Vein endothelial cell (primary cell): ENCODE data around the gene CIITA. TPM values are rescaled to one million over a fixed set of nuclear protein-coding genes. Genes with fewer than 3 reads are reported as not detected.

Source experiments
- total RNA-seq: library from RNA; depleted of rRNA; stranded (reverse); fragments of >200 nt; gene quantifications from 2 replicates; pipeline ENCODE4 v1.2.3, GENCODE V29; 2012

Gene CIITA, protein sequence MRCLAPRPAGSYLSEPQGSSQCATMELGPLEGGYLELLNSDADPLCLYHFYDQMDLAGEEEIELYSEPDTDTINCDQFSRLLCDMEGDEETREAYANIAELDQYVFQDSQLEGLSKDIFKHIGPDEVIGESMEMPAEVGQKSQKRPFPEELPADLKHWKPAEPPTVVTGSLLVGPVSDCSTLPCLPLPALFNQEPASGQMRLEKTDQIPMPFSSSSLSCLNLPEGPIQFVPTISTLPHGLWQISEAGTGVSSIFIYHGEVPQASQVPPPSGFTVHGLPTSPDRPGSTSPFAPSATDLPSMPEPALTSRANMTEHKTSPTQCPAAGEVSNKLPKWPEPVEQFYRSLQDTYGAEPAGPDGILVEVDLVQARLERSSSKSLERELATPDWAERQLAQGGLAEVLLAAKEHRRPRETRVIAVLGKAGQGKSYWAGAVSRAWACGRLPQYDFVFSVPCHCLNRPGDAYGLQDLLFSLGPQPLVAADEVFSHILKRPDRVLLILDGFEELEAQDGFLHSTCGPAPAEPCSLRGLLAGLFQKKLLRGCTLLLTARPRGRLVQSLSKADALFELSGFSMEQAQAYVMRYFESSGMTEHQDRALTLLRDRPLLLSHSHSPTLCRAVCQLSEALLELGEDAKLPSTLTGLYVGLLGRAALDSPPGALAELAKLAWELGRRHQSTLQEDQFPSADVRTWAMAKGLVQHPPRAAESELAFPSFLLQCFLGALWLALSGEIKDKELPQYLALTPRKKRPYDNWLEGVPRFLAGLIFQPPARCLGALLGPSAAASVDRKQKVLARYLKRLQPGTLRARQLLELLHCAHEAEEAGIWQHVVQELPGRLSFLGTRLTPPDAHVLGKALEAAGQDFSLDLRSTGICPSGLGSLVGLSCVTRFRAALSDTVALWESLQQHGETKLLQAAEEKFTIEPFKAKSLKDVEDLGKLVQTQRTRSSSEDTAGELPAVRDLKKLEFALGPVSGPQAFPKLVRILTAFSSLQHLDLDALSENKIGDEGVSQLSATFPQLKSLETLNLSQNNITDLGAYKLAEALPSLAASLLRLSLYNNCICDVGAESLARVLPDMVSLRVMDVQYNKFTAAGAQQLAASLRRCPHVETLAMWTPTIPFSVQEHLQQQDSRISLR
- total RNA-seq = 0.10 TPM in 1 of 2 replicates, not detected in the other

DNA sequence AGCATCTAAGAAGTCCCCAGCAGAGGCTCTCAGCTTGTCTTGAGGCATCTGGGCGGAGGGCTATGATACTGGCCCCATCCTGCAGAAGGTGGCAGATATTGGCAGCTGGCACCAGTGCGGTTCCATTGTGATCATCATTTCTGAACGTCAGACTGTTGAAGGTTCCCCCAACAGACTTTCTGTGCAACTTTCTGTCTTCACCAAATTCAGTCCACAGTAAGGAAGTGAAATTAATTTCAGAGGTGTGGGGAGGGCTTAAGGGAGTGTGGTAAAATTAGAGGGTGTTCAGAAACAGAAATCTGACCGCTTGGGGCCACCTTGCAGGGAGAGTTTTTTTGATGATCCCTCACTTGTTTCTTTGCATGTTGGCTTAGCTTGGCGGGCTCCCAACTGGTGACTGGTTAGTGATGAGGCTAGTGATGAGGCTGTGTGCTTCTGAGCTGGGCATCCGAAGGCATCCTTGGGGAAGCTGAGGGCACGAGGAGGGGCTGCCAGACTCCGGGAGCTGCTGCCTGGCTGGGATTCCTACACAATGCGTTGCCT is at the start of gene CIITA:
CIITA (plus strand) TSS at position 404 of the 543 bp plus-strand sequence; CDS start at position 533, 129 bp downstream.

DNA sequence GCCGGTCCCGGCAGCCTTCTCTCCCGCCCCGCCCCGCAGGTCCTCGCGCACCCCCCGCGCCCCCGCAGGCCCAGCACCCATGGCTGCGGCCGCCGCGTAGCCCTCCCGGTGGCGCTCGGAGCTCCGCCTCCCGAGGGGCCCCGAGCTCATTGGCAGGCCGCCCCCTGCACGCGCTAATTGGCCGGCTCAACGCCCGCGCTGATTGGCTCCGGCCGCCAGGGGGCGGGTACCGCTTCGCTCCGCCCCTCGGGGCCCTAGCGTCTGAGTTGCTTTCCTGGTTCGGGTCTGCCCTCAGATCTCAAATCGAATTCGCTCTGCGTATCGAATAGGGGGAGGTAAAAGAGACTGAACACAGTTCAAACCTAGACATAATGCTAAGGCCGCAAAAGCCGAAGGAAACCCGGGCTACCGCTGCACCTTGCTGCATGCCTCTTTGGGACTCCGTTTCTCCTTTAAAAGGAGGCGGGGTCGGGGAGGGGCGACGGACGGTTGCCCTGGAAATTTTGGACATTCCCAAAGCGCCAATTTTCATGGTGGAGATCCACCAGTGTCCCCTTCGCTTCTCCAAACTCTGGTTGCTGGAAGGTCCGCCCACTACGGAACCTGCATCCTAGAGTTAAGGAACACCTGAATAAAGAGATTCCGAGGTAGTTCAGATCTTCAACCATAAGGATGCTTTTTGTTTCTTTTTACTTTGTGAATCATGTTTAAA is 65.5 kb downstream of the CIITA start, which contains the start of gene DEXI:
DEXI (minus strand) TSS at position 117 of the 712 bp plus-strand sequence. CDS start 463 bp downstream, outside the sequence.

DNA sequence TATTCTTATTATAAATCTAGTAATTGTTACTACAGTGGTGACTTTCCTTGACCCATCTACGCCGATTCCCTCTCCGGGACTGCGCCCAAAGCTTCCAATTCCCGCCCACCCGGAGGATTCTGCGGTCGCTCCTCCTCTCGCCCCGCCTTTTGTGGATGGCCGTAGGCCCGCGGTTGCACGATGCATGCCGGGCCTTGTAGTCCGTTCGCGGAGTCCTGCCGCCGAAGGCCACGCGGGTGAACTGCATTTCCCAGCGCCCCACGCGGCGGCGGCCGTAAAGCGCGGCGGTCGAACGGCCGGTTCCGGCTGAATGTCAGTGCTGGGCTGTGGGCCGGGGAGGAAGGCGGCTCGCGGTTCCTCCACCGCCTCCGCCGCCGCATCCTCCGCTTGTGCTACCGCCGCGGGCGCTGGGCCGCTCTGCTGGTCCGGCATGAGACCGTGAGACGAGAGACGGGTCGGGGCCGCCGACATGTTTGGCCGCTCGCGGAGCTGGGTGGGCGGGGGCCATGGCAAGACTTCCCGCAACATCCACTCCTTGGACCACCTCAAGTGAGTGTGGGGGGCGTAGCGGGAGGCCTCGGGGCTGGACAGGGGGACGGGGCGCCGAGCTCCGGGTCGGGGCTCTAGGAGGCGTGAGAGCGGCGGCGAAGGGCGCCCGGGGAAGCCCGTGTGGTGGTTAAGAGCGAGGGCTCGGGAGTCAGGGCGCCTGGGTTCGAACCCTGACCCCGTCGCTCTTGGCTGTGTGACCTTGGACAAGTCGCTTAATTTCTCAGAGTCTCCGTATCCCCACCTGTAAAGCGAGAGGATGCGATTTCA is 67.5 kb downstream of the CIITA start, which contains the start of gene CLEC16A:
CLEC16A (plus strand) TSS at position 316 of the 816 bp plus-strand sequence; CDS start at position 470, 154 bp downstream.

Other genes starting within 250 kb of the CIITA start
- gene TEKT5, start 182.3 kb upstream of the CIITA start, total RNA-seq = 0.65 TPM in 1 of 2 replicates, not detected in the other
- 20.8 and 21.2 TPM in 2 replicates for gene NUBP1, start 133.4 kb upstream of the CIITA start, total RNA-seq
- not detected in 2 replicates for gene TVP23A, start 58.4 kb upstream of the CIITA start, total RNA-seq
- gene DEXI, start 65.3 kb downstream of the CIITA start, total RNA-seq = 44.0 and 46.1 TPM in 2 replicates
- 27.4 and 28.8 TPM in 2 replicates for gene CLEC16A, start 67.4 kb downstream of the CIITA start, total RNA-seq